Spleen (tissue), 7 donors: ENCODE data around the gene TNNI3.

Experiments
- POLR2AphosphoS5 ChIP-seq, 3 donors: sonication (generic); formaldehyde crosslinking; IDR thresholded peaks; one replicate each; pipeline ENCODE4 v1.5.1; 2017; ENCODE audit warnings: antibody characterized with exemption in 3 of 3
- TF ChIP-seq, protein P1 (sequence below), 11 experiments: fragments of 200-600 bp in 7 of 11; fragments of 450-650 bp in 4 of 11; sonication (generic) in 4 of 11; IDR thresholded peaks in 8 of 11; conservative IDR thresholded peaks in 3 of 11; 1 replicate in 7 of 11; 2 replicates in 4 of 11; pipeline versions ENCODE4 v1.4.0 to v1.8.0; 2016 to 2021; ENCODE audit warnings: antibody characterized with exemption in 11 of 11, inconsistent platforms in 4 of 11, mild to moderate bottlenecking in 1 of 11
- donor health status: DM: no; HTN: no; CAD: no; lungs with moderate emphysema.
- donor health status: DM: no; HTN: no; CAD: no.
- donor health status: DM: no; HTN: no; CAD: no.

DNA sequence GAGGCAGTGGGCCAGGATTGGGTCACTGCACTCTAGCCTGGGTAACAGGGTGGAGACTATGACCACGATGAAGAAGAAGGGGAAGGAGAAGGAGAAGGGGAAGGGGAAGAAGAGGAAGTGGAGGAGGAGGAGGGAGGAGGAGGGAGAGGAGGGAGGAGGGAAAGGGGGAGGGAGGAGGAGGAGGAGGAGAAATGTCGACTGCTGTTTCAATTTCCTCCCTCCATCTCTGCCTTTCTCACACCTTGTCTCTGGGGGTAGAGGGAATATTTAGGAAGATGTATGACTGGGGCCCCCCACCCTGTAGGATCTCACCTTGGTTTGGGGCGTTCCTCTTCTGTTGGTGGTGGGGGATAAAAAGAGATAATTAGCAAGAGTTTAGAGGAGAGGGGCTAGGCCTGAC is 12.3 kb downstream of the TNNI3 start:
- no peak for TF ChIP-seq POLR2AphosphoS5 (IDR thresholded peaks at IDR 0.05)
- TF ChIP-seq, protein P1, sequence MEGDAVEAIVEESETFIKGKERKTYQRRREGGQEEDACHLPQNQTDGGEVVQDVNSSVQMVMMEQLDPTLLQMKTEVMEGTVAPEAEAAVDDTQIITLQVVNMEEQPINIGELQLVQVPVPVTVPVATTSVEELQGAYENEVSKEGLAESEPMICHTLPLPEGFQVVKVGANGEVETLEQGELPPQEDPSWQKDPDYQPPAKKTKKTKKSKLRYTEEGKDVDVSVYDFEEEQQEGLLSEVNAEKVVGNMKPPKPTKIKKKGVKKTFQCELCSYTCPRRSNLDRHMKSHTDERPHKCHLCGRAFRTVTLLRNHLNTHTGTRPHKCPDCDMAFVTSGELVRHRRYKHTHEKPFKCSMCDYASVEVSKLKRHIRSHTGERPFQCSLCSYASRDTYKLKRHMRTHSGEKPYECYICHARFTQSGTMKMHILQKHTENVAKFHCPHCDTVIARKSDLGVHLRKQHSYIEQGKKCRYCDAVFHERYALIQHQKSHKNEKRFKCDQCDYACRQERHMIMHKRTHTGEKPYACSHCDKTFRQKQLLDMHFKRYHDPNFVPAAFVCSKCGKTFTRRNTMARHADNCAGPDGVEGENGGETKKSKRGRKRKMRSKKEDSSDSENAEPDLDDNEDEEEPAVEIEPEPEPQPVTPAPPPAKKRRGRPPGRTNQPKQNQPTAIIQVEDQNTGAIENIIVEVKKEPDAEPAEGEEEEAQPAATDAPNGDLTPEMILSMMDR (IDR thresholded peaks at IDR 0.05 in 8 of 11, conservative IDR thresholded peaks at IDR 0.05 in 3 of 11), result no peak
